ACHN (cell line): ENCODE measurements around the gene SMCO2.
A peak's percentile ranks its signal among the peaks of the same experiment; 100 is the strongest.

ENCODE experiments used
- DNase-seq: peaks from one replicate; pipeline ENCODE4 v3.0.0-alpha.2; 2015
- in situ Hi-C: cut with HindIII; loops from 2 replicates; pipeline ENCODE4 v1.10.0; 2017; ENCODE audit warnings: low sequenced_read_pairs, low pct_ligation_motif_present, low pct_unique_long_range_greater_than_20kb

The SMCO2 gene

DNA sequence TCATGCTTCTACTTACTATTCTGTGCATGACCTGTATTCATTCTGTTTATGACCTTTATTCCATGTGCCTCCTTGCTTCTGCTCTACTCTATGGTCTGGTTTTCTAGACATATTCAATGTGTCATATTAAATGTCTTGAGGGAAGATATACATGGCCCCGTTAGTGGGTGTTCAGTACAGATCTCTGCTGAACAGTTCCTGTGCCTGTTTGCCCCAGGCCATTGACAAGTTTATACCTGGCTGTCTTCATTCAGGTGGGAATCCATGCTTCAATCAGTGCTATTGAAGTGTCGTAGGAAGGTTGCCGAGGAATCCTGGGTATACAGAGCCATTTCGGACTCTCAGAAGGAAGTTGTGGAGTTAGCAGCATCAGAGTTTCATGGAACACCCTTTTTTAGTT is 70.1 kb downstream of the SMCO2 start:
- in situ Hi-C loops = loop anchor here (25.0 kb wide), 1 partner anchor 121 kb away; no protein-coding TSS in a partner anchor
- no peak for DNase-seq

DNA sequence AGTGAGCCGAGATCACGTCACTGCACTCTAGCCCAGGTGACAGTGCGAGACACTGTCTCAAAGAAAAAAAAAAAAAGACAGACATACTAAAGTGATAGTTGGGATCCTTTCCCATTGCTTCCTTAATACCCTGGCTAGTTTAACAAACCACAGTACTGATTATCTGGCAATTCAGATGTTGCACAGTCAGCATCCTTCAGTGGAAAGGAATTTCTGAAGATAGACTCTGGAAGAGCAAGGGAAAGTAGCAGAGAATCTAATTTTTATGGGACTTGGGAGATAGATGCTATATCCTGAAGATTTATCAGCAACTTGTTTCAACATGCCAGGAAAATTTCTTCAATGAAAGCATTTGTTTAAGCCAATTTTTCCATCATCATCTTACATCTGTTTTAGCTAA is 71.0 kb downstream of the SMCO2 start:
- in situ Hi-C loops = loop anchor here (25.0 kb wide), 1 partner anchor 120 kb away; no protein-coding TSS in a partner anchor
- DNase-seq = no peak

DNA sequence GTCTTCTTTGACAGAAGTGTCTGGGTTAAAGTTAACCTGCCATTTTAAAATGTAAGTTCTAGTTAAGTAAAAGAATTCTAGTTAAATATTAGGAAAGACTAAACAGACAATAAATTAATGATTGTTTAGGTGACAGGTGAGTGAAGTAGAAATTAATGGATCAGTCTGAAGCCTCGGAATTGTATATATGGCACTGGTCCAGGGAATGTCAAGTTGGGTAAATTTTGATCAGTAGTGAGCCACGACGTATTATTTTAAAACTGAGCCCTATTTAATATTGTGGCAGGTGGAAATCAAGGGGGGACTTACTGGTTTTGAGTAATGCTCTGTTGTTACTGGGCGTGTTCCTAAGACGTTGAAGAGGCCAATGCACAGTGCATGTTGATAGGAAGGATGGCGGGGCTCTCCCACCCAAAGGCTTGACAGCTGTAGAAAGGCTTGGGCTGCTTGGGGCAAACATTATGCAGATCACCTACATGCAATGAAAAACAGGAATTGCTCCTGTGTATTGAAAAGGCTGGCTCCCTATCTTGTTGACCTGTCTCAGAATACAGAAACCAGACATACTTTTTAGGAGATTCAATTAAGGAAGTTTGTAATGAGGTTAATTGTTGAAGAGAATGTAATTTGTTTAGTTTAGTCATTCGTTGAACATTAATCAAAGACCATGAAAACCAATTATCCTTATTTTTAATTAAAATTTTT is 71.6 kb downstream of the SMCO2 start:
- in situ Hi-C loops = loop anchor here (25.0 kb wide), 1 partner anchor 119 kb away; no protein-coding TSS in a partner anchor
- no peak for DNase-seq

DNA sequence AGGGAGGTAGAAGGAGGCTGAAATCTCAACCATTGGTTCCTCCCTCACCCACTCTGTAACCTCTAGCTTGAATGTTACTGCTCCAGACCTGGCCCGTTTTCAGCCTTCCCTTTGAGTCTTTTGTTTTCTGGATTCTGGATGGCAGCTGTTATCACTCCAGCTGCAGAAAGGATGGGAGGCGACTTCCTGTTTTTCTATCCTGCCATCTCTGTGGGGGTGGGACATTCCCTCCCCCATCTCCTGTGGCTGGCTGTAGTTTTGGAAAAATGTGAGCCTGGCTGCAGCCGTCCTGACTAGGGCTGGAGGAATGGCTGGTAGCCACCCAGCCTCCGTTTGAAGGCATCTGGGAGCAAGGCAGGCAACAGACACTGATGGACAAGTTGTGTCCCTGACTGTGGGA is 74.5 kb downstream of the SMCO2 start:
- no peak for DNase-seq
- in situ Hi-C loops = loop anchor here (25.0 kb wide), 1 partner anchor 116 kb away; no protein-coding TSS in a partner anchor

DNA sequence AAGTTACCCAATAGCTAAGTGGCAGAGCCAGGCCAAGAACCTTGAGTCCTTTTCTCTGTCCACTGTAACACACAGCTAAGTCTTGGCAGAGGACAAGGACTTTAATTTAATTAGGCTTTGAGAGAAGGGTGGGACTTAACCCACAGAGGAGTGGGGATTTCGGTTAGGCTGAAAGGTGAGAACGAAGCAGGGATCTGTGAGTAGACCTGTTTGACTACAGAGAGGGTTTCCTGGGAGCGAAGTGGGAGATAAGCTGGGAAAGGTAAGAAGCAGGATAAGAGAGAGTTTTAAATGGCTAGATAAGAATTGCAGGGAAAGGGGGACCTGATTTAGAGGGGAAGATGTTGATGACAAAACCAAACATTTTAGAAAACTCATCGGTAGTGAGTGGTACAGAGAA is 75.4 kb downstream of the SMCO2 start:
- DNase-seq = no peak
- in situ Hi-C loops = loop anchor here (25.0 kb wide), 1 partner anchor 115 kb away; no protein-coding TSS in a partner anchor

DNA sequence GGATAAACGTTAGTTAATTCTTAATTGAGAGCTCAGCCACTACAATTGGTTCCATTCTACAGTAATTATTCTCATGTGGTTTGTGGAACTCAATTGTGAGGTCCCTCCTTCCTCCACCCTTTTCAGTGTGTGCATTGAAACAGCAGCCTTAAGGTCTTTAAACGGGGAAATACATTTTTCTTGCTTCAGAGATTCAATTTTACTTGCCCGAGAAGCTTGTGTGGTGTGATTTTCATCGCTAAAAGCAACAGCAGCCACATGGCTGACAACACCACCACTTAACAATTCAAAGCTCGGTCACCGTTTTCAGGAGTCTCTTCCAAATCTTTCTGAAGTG is 76.7 kb downstream of the SMCO2 start:
- DNase-seq = no peak
- in situ Hi-C loops = loop anchor here (25.0 kb wide), 1 partner anchor 114 kb away; no protein-coding TSS in a partner anchor

DNA sequence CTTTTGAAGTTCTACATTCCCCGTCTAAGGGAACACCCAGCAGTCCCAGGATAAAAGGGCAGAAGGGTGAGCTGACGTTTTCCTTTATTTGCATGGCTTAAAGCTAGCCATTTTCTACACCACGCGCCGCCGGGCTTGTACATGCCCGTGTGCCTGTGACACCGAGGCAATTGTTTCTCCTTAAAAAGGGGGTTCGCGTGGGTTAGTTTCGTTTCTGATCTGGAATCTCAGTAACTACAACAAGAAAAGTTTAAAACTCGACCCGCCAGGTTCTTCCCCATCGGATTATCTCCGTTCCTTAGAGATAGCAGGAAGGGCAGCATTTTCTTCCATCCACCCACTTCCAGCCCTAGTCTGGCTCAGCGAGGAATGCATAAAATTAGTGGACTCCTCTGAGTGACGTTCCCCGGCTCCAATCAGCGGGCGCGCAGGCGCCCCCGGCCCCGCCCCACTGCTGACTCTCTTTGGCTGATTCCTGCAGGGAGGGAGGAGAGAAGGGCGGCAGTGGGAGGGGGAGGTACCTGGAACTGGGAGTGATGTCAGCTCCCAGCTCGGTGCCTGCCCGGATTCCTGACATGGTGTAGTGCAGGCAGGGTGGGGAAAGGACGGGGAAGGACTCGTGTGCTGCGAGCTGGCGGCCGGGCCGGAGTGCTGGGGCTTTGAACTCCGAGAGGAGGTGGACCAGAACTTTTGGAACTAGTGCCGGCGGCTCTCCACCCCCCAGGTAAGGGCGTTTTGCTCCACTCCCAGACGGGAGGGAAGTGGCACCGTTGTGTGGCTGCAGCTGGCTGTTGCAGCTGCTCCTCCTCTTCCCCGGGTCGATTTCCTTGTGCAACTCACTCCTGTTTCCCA is 77.3 kb downstream of the SMCO2 start, which contains the start of gene PPFIBP1:
TSS of gene PPFIBP1 (plus strand) at position 565 of the 852 bp plus-strand sequence. CDS start 109,191 bp downstream, outside the sequence.
- in situ Hi-C loops = loop anchor here (25.0 kb wide), 1 partner anchor 113 kb away; no protein-coding TSS in a partner anchor
- peak; percentile 100 for DNase-seq

DNA sequence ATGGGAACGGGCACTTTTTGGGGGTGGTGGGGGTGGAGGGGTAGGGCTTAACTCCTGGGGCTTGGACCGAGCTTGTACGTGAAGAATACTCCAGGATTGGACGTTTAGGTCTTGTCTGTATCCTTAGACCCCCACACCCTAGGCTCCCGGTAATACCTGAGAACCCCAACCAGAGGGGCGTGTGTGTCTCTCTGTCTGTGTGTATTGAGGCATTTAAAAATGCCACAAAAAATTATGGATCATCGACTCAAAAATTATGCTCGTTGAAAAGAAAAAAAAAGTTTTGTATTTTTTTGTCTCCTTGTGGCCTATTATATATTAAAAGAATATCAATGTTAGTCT is 77.9 kb downstream of the SMCO2 start:
- DNase-seq = no peak
- in situ Hi-C loops = loop anchor here (25.0 kb wide), 1 partner anchor 113 kb away; no protein-coding TSS in a partner anchor

DNA sequence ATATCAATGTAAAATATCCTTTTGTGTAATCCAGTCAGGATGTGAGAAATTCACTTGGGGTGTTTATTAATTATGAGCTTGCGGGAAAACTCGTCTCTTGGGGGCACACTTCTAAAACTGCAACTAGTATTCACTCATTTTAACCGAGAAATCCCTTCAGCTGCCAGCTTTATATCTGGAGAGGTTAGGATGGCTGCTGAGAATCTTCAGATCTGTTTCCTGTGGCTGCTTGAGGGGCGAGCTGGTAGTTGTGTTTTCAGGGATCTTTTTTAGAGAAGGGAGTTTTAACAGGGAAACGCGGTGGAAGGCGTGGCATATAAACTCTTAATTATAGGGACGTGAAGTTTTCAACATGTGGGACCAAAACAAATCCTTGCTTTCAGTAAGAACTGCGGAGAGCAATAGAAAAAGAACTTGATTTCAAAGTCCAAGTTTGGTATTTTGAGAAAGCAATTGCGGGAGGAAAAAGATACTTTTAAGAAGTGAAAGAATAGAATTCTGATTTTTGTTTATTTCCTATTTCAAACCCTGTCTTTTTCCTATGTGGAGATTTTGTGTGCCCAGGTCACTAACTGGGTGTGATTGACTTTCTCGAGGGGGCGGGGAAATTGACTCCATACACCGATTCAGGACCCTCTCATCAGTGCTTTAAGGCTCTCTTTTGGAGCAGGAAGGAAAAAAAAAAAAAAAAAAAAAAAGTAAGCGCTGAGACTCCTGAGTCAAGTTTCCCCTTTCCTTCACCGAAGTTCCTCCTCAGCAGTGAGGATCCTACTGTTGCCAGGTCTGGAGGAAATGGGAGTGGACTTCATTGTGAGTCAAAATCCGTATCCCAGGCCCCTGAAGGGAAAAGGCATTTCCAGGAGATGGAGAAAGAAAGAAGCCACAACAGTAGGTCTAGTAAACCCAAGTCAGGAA is 78.6 kb downstream of the SMCO2 start:
- DNase-seq = peak; percentile 62

DNA sequence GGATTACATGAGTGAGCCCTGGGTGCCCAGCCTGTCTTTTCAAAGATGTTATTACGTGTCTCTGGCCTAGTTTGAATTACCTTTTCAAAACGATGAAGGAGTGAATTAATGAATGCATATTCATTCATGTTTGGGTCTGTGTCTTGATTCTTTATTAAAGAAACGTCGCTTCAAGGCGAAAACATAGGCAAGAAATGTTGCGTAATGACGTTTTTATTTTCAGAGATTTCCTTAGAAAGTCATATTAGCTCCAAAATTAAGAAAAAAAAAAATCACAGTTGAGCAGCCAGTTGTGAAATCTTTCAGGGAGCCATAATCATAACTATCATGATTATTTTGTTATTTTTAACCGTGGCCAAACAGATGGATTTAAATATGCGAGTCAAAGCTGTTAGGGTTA is 81.0 kb downstream of the SMCO2 start:
- no peak for DNase-seq
- in situ Hi-C loops = no loop called here

More for the DNA sequence above, 78.6 kb downstream of the SMCO2 start:
- in situ Hi-C loops = loop anchor here (25.0 kb wide), 1 partner anchor 112 kb away; no protein-coding TSS in a partner anchor

DNA sequence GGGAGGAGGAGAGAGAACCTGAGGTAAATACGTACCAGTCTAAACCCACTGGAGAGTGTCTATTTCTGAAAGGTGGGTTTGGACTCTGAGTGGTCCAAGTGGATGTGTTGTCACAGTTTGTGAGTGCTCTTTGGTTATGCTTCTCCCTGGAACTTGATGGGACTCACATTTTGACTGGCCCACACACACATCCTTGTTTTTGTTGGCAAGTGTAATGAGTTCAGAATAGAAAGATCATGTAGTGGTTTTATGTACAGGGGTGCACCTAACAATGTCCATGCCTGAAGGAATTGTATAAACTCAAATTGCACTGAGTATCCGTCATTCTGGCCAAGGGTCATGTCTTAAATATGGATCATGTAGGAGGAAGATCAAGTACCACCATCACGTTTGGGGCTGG is 82.3 kb downstream of the SMCO2 start:
- in situ Hi-C loops = no loop called here
- no peak for DNase-seq

DNA sequence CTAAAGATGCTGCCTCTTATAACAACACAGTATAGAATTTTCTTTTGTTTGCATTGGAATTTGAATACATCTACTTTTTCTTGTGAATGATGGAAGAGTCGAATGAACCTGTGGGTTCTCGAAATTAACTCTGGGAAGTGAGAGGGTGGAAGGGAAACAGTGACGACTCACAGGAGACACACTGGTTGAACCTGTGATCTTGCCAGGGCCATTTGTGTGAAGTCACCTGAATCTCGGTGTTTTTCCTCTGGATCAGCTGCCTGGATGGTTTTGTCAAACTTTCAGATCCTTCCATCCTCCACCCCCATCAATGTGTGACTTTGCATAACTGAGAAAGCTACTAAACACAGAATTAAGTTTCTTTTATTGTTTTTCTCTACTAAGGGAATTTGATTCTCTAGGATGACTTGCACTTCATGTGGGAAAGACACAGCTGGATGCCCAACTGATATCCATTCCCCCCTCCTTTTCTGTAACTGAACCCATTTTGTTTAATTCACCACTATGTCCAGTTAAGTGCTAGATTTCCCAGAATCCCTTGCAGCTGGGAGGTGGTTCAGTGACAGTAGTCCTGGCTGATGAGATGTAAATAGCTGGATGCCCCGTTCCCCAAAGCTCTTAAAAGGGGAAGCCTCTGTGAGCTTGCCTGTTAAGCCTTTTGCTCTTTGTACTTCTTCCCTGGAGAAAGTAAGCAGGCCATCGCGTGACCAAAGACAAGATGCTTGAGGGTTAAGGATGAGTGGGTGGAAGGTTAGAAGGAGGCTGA is 83.8 kb downstream of the SMCO2 start:
- in situ Hi-C loops = no loop called here
- no peak for DNase-seq

DNA sequence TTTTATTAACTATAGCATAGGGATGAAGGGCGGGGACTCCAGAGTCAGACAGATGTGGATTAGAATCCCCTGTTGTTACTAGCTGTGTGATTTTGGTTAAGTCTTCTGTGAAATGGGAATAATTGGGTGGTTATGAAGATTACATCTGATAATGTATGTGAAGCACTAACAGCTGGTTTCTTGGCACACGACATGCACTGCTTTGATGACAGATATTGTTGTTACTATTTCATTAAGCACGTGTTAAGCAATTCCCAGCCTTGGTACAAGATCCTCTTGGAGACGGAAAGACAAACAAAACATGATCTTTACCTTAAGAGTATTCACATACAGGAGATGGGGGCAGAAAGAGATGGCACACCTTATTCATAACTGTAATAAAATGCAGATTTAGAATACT is 85.4 kb downstream of the SMCO2 start:
- no peak for DNase-seq
- in situ Hi-C loops = no loop called here

DNA sequence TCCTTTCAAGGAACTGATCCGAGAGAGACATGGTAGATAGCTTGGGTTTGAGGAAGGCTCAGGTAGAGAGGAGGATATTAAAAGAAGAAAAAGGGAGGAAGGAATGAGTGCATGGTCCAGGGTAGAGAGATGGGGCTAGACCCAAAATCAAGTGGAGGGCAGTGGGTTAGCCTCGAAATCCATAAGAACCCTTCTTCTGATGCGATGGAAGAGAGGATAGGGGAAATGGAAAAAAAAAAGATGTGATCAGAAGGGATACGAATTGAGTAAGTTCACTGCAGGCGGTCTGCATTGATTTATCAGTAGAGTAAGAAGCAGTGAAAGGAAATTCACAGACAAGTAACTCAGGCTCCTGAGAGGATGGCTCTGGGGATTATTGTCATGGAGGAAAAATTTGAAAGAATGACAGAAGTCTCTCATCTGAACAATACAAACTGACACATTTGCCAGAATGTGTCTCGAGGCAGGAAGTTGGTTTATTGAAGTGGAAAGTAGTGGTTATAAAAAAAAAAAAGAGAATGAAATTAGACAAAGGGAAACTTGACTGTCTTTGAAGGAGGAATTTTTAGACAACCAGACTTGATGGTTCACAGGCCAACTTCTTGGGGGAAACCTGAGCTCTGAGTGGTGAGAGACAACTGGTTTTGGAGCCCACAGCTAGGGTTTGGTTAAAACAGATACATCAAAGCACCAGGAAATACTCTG is 87.7 kb downstream of the SMCO2 start:
- in situ Hi-C loops = no loop called here
- DNase-seq = peak; percentile 45

DNA sequence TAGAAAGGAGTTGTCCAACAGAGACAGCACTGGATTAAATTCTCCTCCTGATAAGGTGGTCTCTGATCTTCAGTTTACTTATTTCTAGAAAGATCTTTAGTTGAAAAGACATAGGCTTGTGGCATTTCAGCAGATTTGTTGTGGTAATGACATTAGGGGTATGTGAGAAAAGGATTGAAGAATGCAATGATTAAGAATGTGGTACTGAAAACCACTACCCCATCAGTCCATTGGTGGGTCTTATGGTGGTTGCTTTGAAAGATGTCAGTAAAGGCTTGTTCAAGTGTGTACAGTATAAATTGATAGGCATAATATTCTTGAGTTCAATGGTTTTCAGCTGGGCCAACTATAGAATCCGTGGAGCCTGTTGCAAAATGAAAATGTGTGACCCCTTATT is 88.2 kb downstream of the SMCO2 start:
- in situ Hi-C loops = no loop called here
- DNase-seq = no peak

DNA sequence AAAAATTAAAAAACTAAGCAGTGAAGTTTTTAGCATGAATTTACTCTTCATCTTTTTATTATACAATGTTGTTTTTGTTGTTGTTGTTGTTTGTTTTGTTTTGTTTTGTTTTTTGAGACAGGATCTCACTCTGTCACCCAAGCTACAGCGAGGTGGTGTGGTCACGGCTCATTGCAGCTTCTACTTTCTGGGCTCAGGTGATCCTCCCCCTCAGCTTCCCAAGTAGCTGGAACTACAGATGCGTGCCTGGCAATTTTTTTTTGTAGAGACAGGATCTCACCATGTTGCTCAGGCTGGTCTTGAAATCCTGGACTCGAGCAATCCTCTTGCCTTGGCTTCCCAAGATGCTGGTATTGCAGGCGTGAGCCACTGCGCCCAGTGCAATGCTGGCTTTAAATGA is 88.8 kb downstream of the SMCO2 start:
- in situ Hi-C loops = no loop called here
- no peak for DNase-seq
